NCI-H187 (cell line): ENCODE measurements around the gene ADGRB3.

ENCODE experiments used
- DNase-seq, 2 experiments: peaks; one replicate each; lab custom pipeline; 2025; lab: John Stamatoyannopoulos, UW

Gene ADGRB3

GRCh38 chr6:69338431-69339162 is 703.5 kb downstream of the ADGRB3 start:
- no peak for DNase-seq

- DNase-seq: no peak
Observed at GRCh38 chr6:69339163-69339550, 704.1 kb downstream of the ADGRB3 start.

GRCh38 chr6:69340196-69340595 is 705.1 kb downstream of the ADGRB3 start:
- DNase-seq: no peak

- DNase-seq: no peak
Observed at GRCh38 chr6:69343851-69344250, 708.8 kb downstream of the ADGRB3 start.

GRCh38 chr6:69349771-69350170 is 714.7 kb downstream of the ADGRB3 start:
- no peak for DNase-seq

GRCh38 chr6:69362209-69362608 is 727.1 kb downstream of the ADGRB3 start:
- DNase-seq: no peak

GRCh38 chr6:69366831-69367230 is 731.7 kb downstream of the ADGRB3 start:
- DNase-seq: no peak

GRCh38 chr6:69368613-69369012 is 733.5 kb downstream of the ADGRB3 start:
- DNase-seq: no peak

- DNase-seq: no peak
Observed at GRCh38 chr6:69370763-69371162, 735.7 kb downstream of the ADGRB3 start.

GRCh38 chr6:69378326-69378725 is 743.2 kb downstream of the ADGRB3 start:
- DNase-seq: no peak

GRCh38 chr6:69379518-69379917 is 744.4 kb downstream of the ADGRB3 start:
- DNase-seq: no peak

GRCh38 chr6:69383627-69384026 is 748.5 kb downstream of the ADGRB3 start:
- DNase-seq: no peak

GRCh38 chr6:69386426-69386825 is 751.3 kb downstream of the ADGRB3 start:
- DNase-seq: no peak

GRCh38 chr6:69390125-69390524 is 755.0 kb downstream of the ADGRB3 start:
- DNase-seq: no peak

GRCh38 chr6:69391106-69391505 is 756.0 kb downstream of the ADGRB3 start:
- no peak for DNase-seq

- no peak for DNase-seq
Observed at GRCh38 chr6:69392745-69393144, 757.7 kb downstream of the ADGRB3 start.

GRCh38 chr6:69398311-69398710 is 763.2 kb downstream of the ADGRB3 start:
- no peak for DNase-seq

GRCh38 chr6:69398729-69399128 is 763.6 kb downstream of the ADGRB3 start:
- DNase-seq: no peak

GRCh38 chr6:69408886-69409285 is 773.8 kb downstream of the ADGRB3 start:
- DNase-seq: no peak

GRCh38 chr6:69416776-69417175 is 781.7 kb downstream of the ADGRB3 start:
- no peak for DNase-seq

GRCh38 chr6:69421269-69421668 is 786.2 kb downstream of the ADGRB3 start:
- no peak for DNase-seq

- DNase-seq: no peak
Observed at GRCh38 chr6:69422020-69422419, 786.9 kb downstream of the ADGRB3 start.

- DNase-seq: no peak
Observed at GRCh38 chr6:69422475-69422874, 787.4 kb downstream of the ADGRB3 start.

GRCh38 chr6:69423785-69424184 is 788.7 kb downstream of the ADGRB3 start:
- DNase-seq: no peak
